H1 (cell line): ENCODE measurements around the gene PGP. TPM values are rescaled to one million over a fixed set of nuclear protein-coding genes. Genes with fewer than 3 reads are reported as not detected.

Source experiments
- CTCF ChIP-seq, 3 experiments: IDR thresholded peaks; 1 replicate in 2 of 3; 2 replicates in 1 of 3; pipeline versions ENCODE4 v1.5.1 to v1.6.1; 2011; ENCODE audit warnings: low read length in 3 of 3, mild to moderate bottlenecking in 3 of 3, inconsistent platforms in 2 of 3, low read depth in 1 of 3, moderate library complexity in 1 of 3; ENCODE audit not compliant: insufficient read depth in 1 of 3; ENCODE audit errors: control extremely low read depth in 1 of 3
- GTF2F1 ChIP-seq: IDR thresholded peaks from 2 replicates; pipeline ENCODE4 v1.6.1; 2012; ENCODE audit warnings: low read depth, low read length, improper control_type of control experiment, borderline replicate concordance
- JUN ChIP-seq: IDR thresholded peaks from 2 replicates; pipeline ENCODE4 v1.6.1; 2011; ENCODE audit warnings: low read depth, mild to moderate bottlenecking, improper control_type of control experiment, low read length
- KDM5A ChIP-seq: fragments of 200-600 bp; IDR thresholded peaks from 2 replicates; pipeline ENCODE4 v1.7.1; 2012; ENCODE audit warnings: mild to moderate bottlenecking, low read length, inconsistent platforms, mixed read lengths
- SUZ12 ChIP-seq: fragments of 200-600 bp; sonication (generic); IDR thresholded peaks from 2 replicates; pipeline ENCODE4 v1.6.1; 2012; ENCODE audit warnings: mild to moderate bottlenecking, inconsistent platforms, low read length, moderate library complexity, mixed read lengths
- TAF7 ChIP-seq: optimal IDR thresholded peaks from 2 replicates; pipeline ENCODE3; 2011; ENCODE audit warnings: low read depth, mild to moderate bottlenecking, inconsistent platforms, low read length, moderate library complexity, borderline replicate concordance
- polyA plus RNA-seq, 7 experiments: library from polyadenylated mRNA; depleted of rRNA in 3 of 7; stranded (reverse) in 5 of 7; unstranded in 2 of 7; fragments of >200 nt in 5 of 7; fragments of 200-250 nt in 2 of 7; gene quantifications; 1 replicate in 5 of 7; 2 replicates in 1 of 7; 4 replicates in 1 of 7; pipeline versions ENCODE4 v1.2.1 to v1.2.3, GENCODE V29; 2011 to 2013; ENCODE audit warnings: missing spikeins in 2 of 7, mixed read lengths in 2 of 7
- total RNA-seq: library from RNA; stranded (reverse); fragmentation: NEBNext Ultra II Directional; extraction: Animal tissue kit (Norgen Biotek cat#: 25700); gene quantifications from 2 replicates; pipeline ENCODE4 v1.2.1, GENCODE V29; 2021

The PGP gene
- total and polyA plus RNA-seq, 2 of the 8 experiments (the other 6 are each of a cell fraction or from before 2014, with no cell fraction given), result 30.9 to 55.9 TPM

DNA sequence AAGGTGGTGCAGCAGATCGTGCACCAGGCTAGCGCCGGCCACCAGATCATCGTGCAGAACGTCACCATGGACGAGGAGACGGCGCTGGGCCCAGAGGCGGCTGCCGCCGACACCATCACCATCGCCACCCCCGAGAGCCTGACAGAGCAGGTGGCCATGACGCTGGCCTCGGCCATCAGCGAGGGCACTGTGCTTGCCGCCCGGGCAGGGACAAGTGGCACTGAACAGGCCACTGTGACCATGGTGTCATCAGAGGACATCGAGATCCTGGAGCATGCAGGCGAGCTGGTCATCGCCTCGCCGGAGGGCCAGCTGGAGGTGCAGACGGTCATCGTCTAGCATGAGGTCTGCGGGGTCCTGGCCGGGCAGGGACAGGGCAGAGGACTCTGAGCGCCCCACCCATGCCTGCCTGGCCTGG lies 20.6 kb upstream of the PGP start (continued):
- no peak for TF ChIP-seq SUZ12
- no peak for TF ChIP-seq TAF7
- no peak for TF ChIP-seq JUN
- no peak for TF ChIP-seq GTF2F1
- no peak for TF ChIP-seq CTCF (IDR thresholded peaks at IDR 0.05; ENCODE audit: control extremely low read depth in 1 of 3, insufficient read depth in 1 of 3, low read depth in 1 of 3, low read length in 3 of 3)
- no peak for TF ChIP-seq KDM5A
